ENCODE measurements around the gene RSBN1.

- no peak for TF ChIP-seq CTCF (IDR thresholded peaks at IDR 0.05)
- TF ChIP-seq POLR2A (IDR thresholded peaks at IDR 0.05), result no peak
Observed at GRCh38 chr1:113770031-113770430, 42.2 kb downstream of the RSBN1 start.
